ENCODE measurements around the gene DNAAF5.

Gene DNAAF5

GRCh38 chr7:772392-772791 is 45.9 kb downstream of the DNAAF5 start:
- DNase-seq (ENCODE audit: low read depth) = no peak
- TF ChIP-seq CTCF (IDR thresholded peaks at IDR 0.05; ENCODE audit: insufficient read depth, low read depth, low read length, missing control alignments) = no peak

GRCh38 chr7:772861-773621 is 46.5 kb downstream of the DNAAF5 start:
- DNase-seq (ENCODE audit: low read depth) = no peak
- TF ChIP-seq CTCF (IDR thresholded peaks at IDR 0.05; ENCODE audit: insufficient read depth, low read depth, low read length, missing control alignments) = no peak
- H3K4me3 ChIP-seq (ENCODE audit: low read length) = no peak overlapping the region

More at GRCh38 chr7:772392-772791, 45.9 kb downstream of the DNAAF5 start:
- H3K4me3 ChIP-seq (ENCODE audit: low read length) = no peak overlapping the region

GRCh38 chr7:773622-773915 is 47.1 kb downstream of the DNAAF5 start:
- DNase-seq (ENCODE audit: low read depth) = no peak
- no peak overlapping the region for H3K4me3 ChIP-seq (ENCODE audit: low read length)
- no peak for TF ChIP-seq CTCF (IDR thresholded peaks at IDR 0.05; ENCODE audit: insufficient read depth, low read depth, low read length, missing control alignments)

GRCh38 chr7:774161-775109 is 47.9 kb downstream of the DNAAF5 start:
- H3K4me3 ChIP-seq (ENCODE audit: low read length) = no peak overlapping the region
- DNase-seq (ENCODE audit: low read depth) = peak; percentile 61
- peak; percentile 68 for TF ChIP-seq CTCF (IDR thresholded peaks at IDR 0.05; ENCODE audit: insufficient read depth, low read depth, low read length, missing control alignments)

- no peak for TF ChIP-seq CTCF (IDR thresholded peaks at IDR 0.05; ENCODE audit: insufficient read depth, low read depth, low read length, missing control alignments)
- DNase-seq (ENCODE audit: low read depth) = no peak
- no peak overlapping the region for H3K4me3 ChIP-seq (ENCODE audit: low read length)
Measured at GRCh38 chr7:776381-776780, 49.9 kb downstream of the DNAAF5 start.

- no peak overlapping the region for H3K4me3 ChIP-seq (ENCODE audit: low read length)
- DNase-seq (ENCODE audit: low read depth) = no peak
- TF ChIP-seq CTCF (IDR thresholded peaks at IDR 0.05; ENCODE audit: insufficient read depth, low read depth, low read length, missing control alignments) = no peak
Measured at GRCh38 chr7:776992-777727, 50.7 kb downstream of the DNAAF5 start.

Data from epithelial cell of esophagus (primary cell).